ENCODE results near the gene EN2. TPM values are rescaled to one million over a fixed set of nuclear protein-coding genes. Genes with fewer than 3 reads are reported as not detected.
A peak's percentile ranks its signal among the peaks of the same experiment; 100 is the strongest.

Gene EN2
- total RNA-seq, 1 donor from 2014 or later, result 0.11 TPM

- Histone ChIP-seq H3K36me3 (no peaks in the 10 kb centered on the region), H3K27ac (replicated peaks) (peak overlapping the region; percentile 77), H3K27me3 (ENCODE audit: low read depth) (peaks cover 96% of the 10 kb centered on the region), H3K4me1 (peaks cover 27% of the 10 kb centered on the region), H3K9me3 (replicated peaks) (no peaks in the 10 kb centered on the region), H3K4me3 (peak overlapping the region; percentile 59)
- no peak for DNase-seq
- intact Hi-C loops (cut with micrococcal nuclease), result no loop called here
- TF ChIP-seq CTCF (IDR thresholded peaks at IDR 0.05; ENCODE audit: borderline replicate concordance), result no peak
Measured at GRCh38 chr7:155489862-155490696, 32.1 kb downstream of the EN2 start.

- H3K9me3 ChIP-seq (replicated peaks), result no peaks in the 10 kb centered on the region
- TF ChIP-seq CTCF (IDR thresholded peaks at IDR 0.05; ENCODE audit: borderline replicate concordance), result no peak
- peak overlapping the region; percentile 59 for H3K4me3 ChIP-seq
- peak; percentile 65 for DNase-seq
- H3K27me3 ChIP-seq (ENCODE audit: low read depth), result peaks cover 100% of the 10 kb centered on the region
- intact Hi-C loops (cut with micrococcal nuclease), result no loop called here
- H3K4me1 ChIP-seq, result peaks cover 27% of the 10 kb centered on the region
- no peaks in the 10 kb centered on the region for H3K36me3 ChIP-seq
- H3K27ac ChIP-seq (replicated peaks), result peak overlapping the region; percentile 77
Measured at GRCh38 chr7:155490697-155491628, 33.0 kb downstream of the EN2 start.

GRCh38 chr7:155491812-155492211 is 33.9 kb downstream of the EN2 start:
- DNase-seq, result no peak
- Histone ChIP-seq H3K27me3 (ENCODE audit: low read depth) (peaks cover 100% of the 10 kb centered on the region), H3K4me3 (peak overlapping the region; percentile 59), H3K27ac (replicated peaks) (no peak overlapping the region), H3K4me1 (peaks cover 27% of the 10 kb centered on the region), H3K36me3 (no peaks in the 10 kb centered on the region), H3K9me3 (replicated peaks) (no peaks in the 10 kb centered on the region)
- TF ChIP-seq CTCF (IDR thresholded peaks at IDR 0.05; ENCODE audit: borderline replicate concordance), result no peak
- intact Hi-C loops (cut with micrococcal nuclease), result no loop called here

GRCh38 chr7:155493744-155494538 is 36.0 kb downstream of the EN2 start:
- H3K27me3 ChIP-seq (ENCODE audit: low read depth), result peaks cover 100% of the 10 kb centered on the region
- DNase-seq, result no peak
- H3K9me3 ChIP-seq (replicated peaks), result no peaks in the 10 kb centered on the region
- H3K4me1 ChIP-seq, result peaks cover 27% of the 10 kb centered on the region
- H3K4me3 ChIP-seq, result no peak overlapping the region
- H3K36me3 ChIP-seq, result no peaks in the 10 kb centered on the region
- intact Hi-C loops (cut with micrococcal nuclease), result no loop called here
- no peak overlapping the region for H3K27ac ChIP-seq (replicated peaks)
- no peak for TF ChIP-seq CTCF (IDR thresholded peaks at IDR 0.05; ENCODE audit: borderline replicate concordance)

GRCh38 chr7:155494551-155494950 is 36.6 kb downstream of the EN2 start:
- no peak for TF ChIP-seq CTCF (IDR thresholded peaks at IDR 0.05; ENCODE audit: borderline replicate concordance)
- Histone ChIP-seq H3K27ac (replicated peaks) (no peak overlapping the region), H3K9me3 (replicated peaks) (no peaks in the 10 kb centered on the region), H3K4me3 (no peak overlapping the region), H3K36me3 (no peaks in the 10 kb centered on the region), H3K27me3 (ENCODE audit: low read depth) (peaks cover 100% of the 10 kb centered on the region), H3K4me1 (peaks cover 25% of the 10 kb centered on the region)
- no peak for DNase-seq
- intact Hi-C loops (cut with micrococcal nuclease), result no loop called here

Data from left ventricle myocardium inferior (tissue), 1 donor.